ENCODE measurements around the gene NGFR.

NGFR gene

GRCh38 chr17:49469831-49470810 lies 25.0 kb upstream of the NGFR start:
- no peak for DNase-seq

GRCh38 chr17:49471089-49471683 lies 23.9 kb upstream of the NGFR start:
- DNase-seq: no peak

DNA sequence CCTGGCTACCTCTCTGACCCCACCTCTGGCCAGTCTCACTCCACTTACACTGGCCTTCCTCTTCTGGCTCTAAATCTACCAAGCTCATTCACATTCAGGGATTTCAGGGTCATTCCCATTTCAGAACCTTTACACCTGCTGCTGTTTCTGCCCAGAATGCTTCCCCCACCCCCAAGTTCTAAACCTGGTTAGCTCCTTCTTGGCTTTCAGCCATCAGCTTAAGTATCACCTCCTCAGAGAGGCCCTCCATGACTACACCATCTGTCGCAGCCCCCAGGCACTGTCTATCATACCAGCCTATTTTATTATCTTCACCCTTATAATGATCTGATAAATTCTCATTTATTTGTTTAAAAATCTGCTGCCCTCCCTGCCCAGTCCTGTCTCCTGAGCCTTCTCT lies 23.3 kb upstream of the NGFR start:
- DNase-seq: no peak

GRCh38 chr17:49472527-49472926 lies 22.6 kb upstream of the NGFR start:
- no peak for DNase-seq

- DNase-seq: no peak
Measured at GRCh38 chr17:49473900-49474751, 21.0 kb upstream of the NGFR start.

DNA sequence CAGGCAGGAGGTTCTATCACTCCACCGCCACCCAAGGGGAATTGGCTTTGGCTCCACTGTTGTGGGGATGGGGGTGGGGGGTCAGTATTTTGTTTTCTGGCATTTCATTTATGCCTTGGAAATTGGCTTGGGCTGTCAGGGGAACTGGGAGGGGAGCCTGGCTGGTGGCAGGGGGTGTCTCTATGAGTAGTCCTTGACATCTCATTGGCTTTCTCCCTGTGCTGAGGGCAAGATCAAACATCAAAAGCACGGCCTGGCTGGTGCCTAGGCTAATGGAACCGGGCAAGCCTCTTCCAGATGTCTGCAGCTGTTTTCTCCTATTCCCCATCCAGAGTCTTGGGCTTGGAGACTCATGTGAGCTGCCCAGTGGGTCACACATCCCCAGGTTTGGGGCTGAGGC lies 17.4 kb upstream of the NGFR start:
- no peak for DNase-seq

- DNase-seq: no peak
Measured at GRCh38 chr17:49480836-49481615, 14.1 kb upstream of the NGFR start.

DNA sequence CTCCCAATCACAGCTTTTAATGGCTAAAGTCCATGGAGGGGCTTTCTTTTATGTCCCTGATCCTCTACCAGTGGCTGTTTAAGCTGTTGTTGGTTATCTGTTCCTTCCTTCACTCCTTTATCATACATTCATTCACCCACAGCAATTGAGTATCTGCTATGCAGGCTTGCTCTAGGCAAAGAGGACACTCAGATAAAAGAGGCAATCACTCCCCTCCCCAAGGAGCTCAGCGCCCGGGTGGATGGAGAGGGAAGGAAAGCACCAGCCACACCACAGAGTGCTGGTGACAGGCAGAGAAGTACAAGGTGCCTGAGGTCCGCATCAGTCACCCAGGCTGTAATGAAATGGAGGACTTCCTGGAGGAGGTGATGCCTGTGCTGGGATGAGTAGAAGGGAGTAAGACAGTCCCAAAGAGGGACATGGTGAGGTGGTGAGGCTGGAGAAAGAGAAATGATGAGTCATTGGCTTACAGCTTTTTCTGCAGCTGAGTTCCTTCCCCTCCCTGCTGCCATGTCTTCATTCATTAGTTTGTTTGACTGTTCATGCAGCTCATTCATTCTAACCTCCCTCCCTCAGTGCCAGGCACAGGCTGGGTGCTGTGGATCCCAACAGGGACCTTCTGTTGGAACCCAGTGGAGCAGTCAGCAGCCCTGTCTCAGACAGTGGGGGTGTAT lies 12.8 kb upstream of the NGFR start:
- no peak for DNase-seq

DNA sequence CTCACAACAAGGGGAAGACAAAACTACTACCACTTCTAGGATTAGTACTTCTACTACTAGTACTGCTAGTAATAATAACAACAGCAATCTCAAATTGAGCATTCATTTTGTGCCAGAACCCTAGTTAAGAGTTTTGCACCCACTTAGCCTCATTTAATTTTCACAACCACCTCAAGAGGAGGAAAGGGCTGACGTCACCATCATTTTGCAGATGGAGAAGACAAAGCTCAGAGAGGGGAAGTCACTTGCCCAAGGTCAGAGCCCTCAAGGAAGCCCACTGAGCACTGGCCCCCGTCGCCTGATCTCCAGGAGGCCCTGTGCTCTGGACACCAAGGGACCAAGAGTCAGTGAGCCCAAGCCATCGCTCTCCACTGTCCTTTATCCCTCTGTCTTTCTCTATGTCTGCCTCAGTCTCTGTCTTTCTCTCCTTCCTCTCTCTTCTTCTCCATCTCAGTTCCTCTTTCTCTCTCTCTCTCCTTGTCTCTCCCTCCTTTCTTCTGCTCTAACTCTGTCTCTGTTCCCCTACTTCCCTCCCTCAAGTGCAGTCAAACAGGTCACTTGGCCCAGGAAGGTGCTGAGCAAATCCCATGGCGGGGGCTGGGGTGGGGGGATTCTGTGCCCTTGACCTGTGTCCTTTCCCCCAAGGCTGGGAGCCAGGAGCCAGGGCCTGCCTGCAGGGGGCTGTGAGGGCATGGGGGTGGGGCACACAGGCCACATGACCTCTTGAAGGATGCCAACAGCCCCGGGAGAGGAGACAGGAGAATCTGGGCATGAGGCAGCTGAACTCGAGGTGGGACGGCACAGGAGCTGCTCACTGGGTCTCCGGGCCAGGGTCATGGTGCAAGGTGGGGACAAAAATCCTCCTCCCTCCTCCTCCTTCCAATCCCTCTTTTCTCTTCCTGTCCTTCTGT lies 11.2 kb upstream of the NGFR start:
- no peak for DNase-seq

DNA sequence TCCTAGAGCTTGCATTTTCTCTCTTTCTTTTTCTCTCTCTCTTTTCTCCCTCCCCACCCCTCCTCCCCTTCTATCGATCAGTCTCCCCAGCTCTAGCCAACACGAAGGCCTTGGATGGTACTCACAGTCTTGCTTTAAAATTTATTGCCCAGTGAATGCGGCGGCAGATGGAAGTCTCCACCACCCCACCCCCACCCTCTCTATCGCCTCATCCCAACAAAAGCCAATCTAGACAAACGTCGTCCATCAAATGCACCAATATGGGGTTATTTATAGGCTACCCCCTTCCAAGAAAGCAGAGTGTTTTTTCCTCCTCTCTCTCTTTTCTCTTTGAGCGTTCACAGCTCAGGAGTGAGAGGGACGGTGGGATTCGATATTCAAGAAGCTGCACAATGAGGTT lies 10.5 kb upstream of the NGFR start:
- DNase-seq: no peak

- no peak for DNase-seq
Measured at GRCh38 chr17:49486012-49486641, 9.0 kb upstream of the NGFR start.

DNA sequence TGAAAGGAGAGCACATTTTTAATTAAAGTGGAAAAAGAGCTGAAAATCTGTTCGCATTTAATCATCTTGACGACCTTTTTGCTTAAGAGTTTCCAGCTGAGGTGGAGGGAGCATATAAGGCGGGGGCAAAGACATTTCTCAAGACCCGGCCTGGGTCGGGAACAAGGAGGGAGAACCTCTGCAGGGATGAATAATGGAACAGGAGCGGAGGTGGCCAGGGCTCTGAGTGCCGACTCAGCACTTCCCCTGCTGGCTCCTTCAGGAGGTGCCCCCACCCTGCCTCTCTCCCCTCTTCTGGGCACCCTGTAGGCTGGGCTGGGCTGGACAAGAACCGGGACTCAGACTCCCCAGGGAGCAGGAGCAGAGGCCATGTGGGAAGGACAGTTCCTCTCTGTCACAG lies 7.9 kb upstream of the NGFR start:
- DNase-seq: no peak

DNA sequence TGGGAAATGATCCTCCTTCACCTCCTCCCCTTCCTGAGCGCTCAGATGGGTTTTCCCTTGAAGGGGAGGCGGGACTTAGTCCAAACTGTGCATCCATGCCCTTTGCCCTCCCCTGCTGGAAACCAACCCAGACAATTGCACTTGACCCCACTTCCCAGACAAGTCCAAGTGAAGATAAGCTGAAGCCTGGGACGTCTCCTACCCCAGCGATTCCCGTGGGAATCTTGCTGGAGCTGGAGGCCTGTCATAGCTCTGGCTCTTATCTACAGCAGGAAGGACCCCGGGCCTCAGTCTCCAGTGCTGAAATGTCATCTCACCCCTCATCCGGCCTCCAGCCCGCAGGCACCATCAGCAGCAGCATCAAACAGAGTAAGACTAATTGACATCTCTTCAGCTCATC lies 6.5 kb upstream of the NGFR start:
- DNase-seq: no peak

GRCh38 chr17:49489348-49489747 lies 5.7 kb upstream of the NGFR start:
- DNase-seq: no peak

DNA sequence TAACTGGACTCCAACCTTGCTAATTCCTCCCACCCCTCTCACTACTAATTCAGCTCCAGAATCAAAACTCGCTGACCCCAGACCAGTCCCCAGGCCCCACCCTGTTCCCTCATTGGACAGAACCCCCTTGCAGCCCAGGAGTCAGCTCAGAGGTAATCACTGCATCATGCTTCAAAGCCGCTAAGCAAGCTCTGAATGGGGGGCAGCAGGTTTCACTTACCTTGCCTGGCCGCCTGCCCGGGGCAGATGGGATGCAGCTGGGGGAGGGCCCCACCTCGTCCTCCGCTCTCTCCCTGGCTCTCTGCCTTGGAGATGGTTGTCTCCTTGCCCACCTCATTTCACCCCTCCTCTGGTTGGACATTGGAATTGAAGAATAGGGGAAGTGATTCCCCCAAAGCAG lies 4.8 kb upstream of the NGFR start:
- DNase-seq: no peak

DNA sequence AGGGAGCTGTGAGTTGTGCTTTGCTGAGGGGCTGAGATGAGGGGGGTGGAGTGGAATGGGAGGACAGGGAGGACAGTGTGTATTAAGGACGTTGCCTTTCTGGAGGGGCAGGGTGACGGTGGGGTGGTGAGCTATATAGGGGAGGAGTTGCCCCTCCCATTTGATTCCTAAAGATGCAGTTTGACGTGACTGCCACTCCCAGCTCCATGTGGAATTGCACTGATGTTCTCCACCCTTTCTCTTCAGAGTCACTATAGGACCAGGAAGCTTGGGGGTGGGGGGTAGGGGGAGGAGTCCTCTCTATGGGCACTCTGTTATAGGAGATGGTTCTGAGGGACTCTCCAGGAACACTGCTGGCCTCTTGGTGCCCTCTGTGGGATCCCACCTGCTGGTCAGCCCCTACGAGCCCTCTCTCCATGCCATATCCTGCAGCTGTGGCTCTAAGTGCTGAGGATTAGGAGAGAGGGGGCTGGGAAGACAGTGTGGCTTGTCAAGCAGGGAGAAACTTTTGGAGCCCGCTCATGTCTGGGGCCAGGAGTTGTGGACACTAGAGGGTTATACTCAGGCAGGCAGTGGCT lies 3.8 kb upstream of the NGFR start:
- DNase-seq: no peak

- no peak for DNase-seq
Measured at GRCh38 chr17:49494399-49494985, 601 bp upstream of the NGFR start.

GRCh38 chr17:49495842-49496182 lies 719 bp downstream of the NGFR start:
- no peak for DNase-seq

GRCh38 chr17:49496183-49496866 lies 1.2 kb downstream of the NGFR start:
- DNase-seq: no peak

GRCh38 chr17:49496867-49497147 lies 1.7 kb downstream of the NGFR start:
- no peak for DNase-seq
